HepG2 (cell line): Measurements from ENCODE around the gene ZNF106. TPM values are rescaled to one million over a fixed set of nuclear protein-coding genes. Genes with fewer than 3 reads are reported as not detected.

ENCODE experiments used
- ATF7-NPFF ChIP-seq: sonication (generic); formaldehyde crosslinking; IDR thresholded peaks from 2 replicates; pipeline ENCODE4 v1.8.1; 2023; ENCODE audit warnings: mild to moderate bottlenecking, low read depth, missing genetic modification reagents, moderate library complexity
- FOXK1 ChIP-seq: sonication (generic); formaldehyde crosslinking; IDR thresholded peaks from 2 replicates; pipeline ENCODE4 v1.4.0; 2020; ENCODE audit warnings: low read depth, missing genetic modification reagents, borderline replicate concordance
- HHEX ChIP-seq: IDR thresholded peaks from 2 replicates; pipeline ENCODE4 v1.6.1; 2016; ENCODE audit warnings: control low read depth
- KAT8 ChIP-seq: IDR thresholded peaks from 2 replicates; pipeline ENCODE4 v1.6.1; 2016; ENCODE audit warnings: missing genetic modification reagents, missing compliant biosample characterization
- NCOA2 ChIP-seq: sonication (generic); formaldehyde crosslinking; IDR thresholded peaks from 2 replicates; pipeline ENCODE4 v1.8.0; 2022; ENCODE audit warnings: inconsistent platforms
- PLRG1 ChIP-seq: fragments of 450-650 bp; conservative IDR thresholded peaks from 2 replicates; pipeline ENCODE4 v1.6.1; 2016
- PTBP1 ChIP-seq: fragments of 200-400 bp; formaldehyde crosslinking; IDR thresholded peaks from 2 replicates; pipeline ENCODE4 v1.6.1; 2018; ENCODE audit warnings: low read length, low read depth; ENCODE audit not compliant: poor library complexity, severe bottlenecking
- SMC3 ChIP-seq: IDR thresholded peaks from 2 replicates; pipeline ENCODE4 v1.6.1; 2011; ENCODE audit warnings: low read length, improper control_type of control experiment
- ZBTB21 ChIP-seq: sonication (generic); formaldehyde crosslinking; IDR thresholded peaks from 2 replicates; pipeline ENCODE4 v1.4.0; 2020; ENCODE audit warnings: missing genetic modification reagents
- ZIK1 ChIP-seq: sonication (generic); formaldehyde crosslinking; IDR thresholded peaks from 2 replicates; pipeline ENCODE4 v1.5.0; 2020; ENCODE audit warnings: mild to moderate bottlenecking, low read depth, missing genetic modification reagents, borderline replicate concordance
- ZNF101 ChIP-seq: sonication (generic); formaldehyde crosslinking; IDR thresholded peaks from 2 replicates; pipeline ENCODE4 v1.4.0; 2020; ENCODE audit warnings: mild to moderate bottlenecking, low read depth, missing genetic modification reagents, borderline replicate concordance
- ZNF292 ChIP-seq: sonication (generic); formaldehyde crosslinking; IDR thresholded peaks from 2 replicates; pipeline ENCODE4 v1.8.1; 2022; ENCODE audit warnings: mild to moderate bottlenecking, low read depth, missing genetic modification reagents, borderline replicate concordance
- ZNF3 ChIP-seq: IDR thresholded peaks from 2 replicates; pipeline ENCODE4 v1.7.0; 2017; ENCODE audit warnings: inconsistent platforms
- ZNF543 ChIP-seq: sonication (generic); formaldehyde crosslinking; IDR thresholded peaks from 2 replicates; pipeline ENCODE4 v1.4.0; 2020; ENCODE audit warnings: mild to moderate bottlenecking, missing genetic modification reagents
- ZNF547 ChIP-seq: sonication (generic); formaldehyde crosslinking; IDR thresholded peaks from 2 replicates; pipeline ENCODE4 v1.5.1; 2020; ENCODE audit warnings: mild to moderate bottlenecking, missing genetic modification reagents
- ZNF772 ChIP-seq: sonication (generic); formaldehyde crosslinking; IDR thresholded peaks from 2 replicates; pipeline ENCODE4 v1.5.0; 2020; ENCODE audit warnings: mild to moderate bottlenecking, missing genetic modification reagents
- ZNF782 ChIP-seq: sonication (generic); formaldehyde crosslinking; IDR thresholded peaks from 2 replicates; pipeline ENCODE4 v1.4.0; 2020; ENCODE audit warnings: missing genetic modification reagents, mild to moderate bottlenecking, borderline replicate concordance
- polyA plus RNA-seq, 8 experiments: library from polyadenylated mRNA; depleted of rRNA in 3 of 8; stranded (reverse) in 7 of 8; unstranded in 1 of 8; fragments of >200 nt; fragmentation: Illumina TruSeq in 4 of 8; extraction: Trizol in 4 of 8; gene quantifications; 2 replicates each; pipeline versions ENCODE4 v1.2.1 to v1.2.3, GENCODE V29; 2011 to 2016; ENCODE audit warnings: low read depth in 4 of 8, missing spikeins in 1 of 8, mixed read lengths in 1 of 8; ENCODE audit not compliant: insufficient read depth in 1 of 8
- total RNA-seq, 5 experiments: library from RNA; depleted of rRNA; stranded (reverse); fragments of >200 nt; fragmentation: Illumina TruSeq; extraction: Trizol; gene quantifications; 2 replicates each; pipeline ENCODE4 v1.2.3, GENCODE V29; 2016; ENCODE audit warnings: low read depth in 1 of 5
- TF ChIP-seq, protein P1 (sequence below): sonication (generic); formaldehyde crosslinking; IDR thresholded peaks from 2 replicates; pipeline ENCODE4 v1.5.0; 2020; ENCODE audit warnings: mild to moderate bottlenecking, missing genetic modification reagents, borderline replicate concordance
- TF ChIP-seq, protein P2 (sequence below): fragments of 450-650 bp; IDR thresholded peaks from 2 replicates; pipeline ENCODE4 v1.6.1; 2016
- TF ChIP-seq, protein P3 (sequence below): sonication (generic); formaldehyde crosslinking; conservative IDR thresholded peaks from 2 replicates; pipeline ENCODE4 v1.4.0; 2020; ENCODE audit warnings: missing genetic modification reagents
- TF ChIP-seq, protein P4 (sequence below): sonication (generic); formaldehyde crosslinking; IDR thresholded peaks from 2 replicates; pipeline ENCODE4 v1.8.0; 2022; ENCODE audit warnings: mild to moderate bottlenecking, missing genetic modification reagents, moderate library complexity

Gene ZNF106
- total and polyA plus RNA-seq, 2 of the 13 experiments (the other 11 are each of a cell fraction or from before 2014, with no cell fraction given): 12.5 to 35.1 TPM

DNA sequence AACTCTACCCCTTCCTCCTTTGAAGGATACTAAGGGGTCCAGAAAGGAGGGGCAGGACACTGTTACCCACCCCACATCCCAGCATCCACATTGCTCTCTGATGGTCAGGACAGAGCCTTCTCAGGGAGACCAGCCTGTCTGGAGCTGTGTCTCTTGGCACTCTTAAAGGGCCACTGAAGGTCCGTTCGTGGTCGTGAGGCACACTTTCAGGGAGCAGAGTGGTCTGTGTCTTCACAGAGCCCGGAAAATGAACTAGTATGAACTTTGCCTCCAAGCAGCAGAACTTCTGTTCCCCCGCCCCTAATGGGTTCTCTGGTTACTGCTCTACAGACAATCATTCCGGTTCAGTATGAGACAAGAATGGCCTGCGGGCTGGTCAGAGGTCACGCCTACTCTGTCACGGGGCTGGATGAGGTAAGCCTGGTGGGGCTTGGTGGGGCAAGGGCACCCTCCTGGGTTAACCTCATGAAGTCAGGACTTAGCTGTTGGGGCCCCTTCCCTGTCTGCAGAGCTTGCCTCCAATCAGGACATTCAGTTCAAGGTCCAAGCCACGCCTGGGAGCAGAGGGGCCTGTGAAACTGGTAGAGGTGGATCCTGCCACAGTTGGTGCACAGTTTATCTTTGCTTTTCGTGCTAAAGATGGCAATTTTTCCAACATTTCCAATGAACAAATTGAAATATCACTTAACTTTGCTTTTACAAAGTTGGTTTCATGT is 98.5 kb downstream of the ZNF106 start (continued):
- TF ChIP-seq, protein P1, sequence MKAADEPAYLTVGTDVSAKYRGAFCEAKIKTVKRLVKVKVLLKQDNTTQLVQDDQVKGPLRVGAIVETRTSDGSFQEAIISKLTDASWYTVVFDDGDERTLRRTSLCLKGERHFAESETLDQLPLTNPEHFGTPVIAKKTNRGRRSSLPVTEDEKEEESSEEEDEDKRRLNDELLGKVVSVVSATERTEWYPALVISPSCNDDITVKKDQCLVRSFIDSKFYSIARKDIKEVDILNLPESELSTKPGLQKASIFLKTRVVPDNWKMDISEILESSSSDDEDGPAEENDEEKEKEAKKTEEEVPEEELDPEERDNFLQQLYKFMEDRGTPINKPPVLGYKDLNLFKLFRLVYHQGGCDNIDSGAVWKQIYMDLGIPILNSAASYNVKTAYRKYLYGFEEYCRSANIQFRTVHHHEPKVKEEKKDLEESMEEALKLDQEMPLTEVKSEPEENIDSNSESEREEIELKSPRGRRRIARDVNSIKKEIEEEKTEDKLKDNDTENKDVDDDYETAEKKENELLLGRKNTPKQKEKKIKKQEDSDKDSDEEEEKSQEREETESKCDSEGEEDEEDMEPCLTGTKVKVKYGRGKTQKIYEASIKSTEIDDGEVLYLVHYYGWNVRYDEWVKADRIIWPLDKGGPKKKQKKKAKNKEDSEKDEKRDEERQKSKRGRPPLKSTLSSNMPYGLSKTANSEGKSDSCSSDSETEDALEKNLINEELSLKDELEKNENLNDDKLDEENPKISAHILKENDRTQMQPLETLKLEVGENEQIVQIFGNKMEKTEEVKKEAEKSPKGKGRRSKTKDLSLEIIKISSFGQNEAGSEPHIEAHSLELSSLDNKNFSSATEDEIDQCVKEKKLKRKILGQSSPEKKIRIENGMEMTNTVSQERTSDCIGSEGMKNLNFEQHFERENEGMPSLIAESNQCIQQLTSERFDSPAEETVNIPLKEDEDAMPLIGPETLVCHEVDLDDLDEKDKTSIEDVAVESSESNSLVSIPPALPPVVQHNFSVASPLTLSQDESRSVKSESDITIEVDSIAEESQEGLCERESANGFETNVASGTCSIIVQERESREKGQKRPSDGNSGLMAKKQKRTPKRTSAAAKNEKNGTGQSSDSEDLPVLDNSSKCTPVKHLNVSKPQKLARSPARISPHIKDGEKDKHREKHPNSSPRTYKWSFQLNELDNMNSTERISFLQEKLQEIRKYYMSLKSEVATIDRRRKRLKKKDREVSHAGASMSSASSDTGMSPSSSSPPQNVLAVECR (CRISPR knock-in tag): peak; percentile 67; the same call in 1 of the 2 replicates
- TF ChIP-seq ZNF101 (CRISPR knock-in tag): no peak
- TF ChIP-seq ZNF782 (CRISPR knock-in tag): peak; percentile 66; the same call in 1 of the 2 replicates
- TF ChIP-seq PTBP1: no peak
- TF ChIP-seq ZNF292 (CRISPR knock-in tag): 0 out of 2 replicates have a peak, but pooled peaks have one; percentile 50
- TF ChIP-seq, protein P2, sequence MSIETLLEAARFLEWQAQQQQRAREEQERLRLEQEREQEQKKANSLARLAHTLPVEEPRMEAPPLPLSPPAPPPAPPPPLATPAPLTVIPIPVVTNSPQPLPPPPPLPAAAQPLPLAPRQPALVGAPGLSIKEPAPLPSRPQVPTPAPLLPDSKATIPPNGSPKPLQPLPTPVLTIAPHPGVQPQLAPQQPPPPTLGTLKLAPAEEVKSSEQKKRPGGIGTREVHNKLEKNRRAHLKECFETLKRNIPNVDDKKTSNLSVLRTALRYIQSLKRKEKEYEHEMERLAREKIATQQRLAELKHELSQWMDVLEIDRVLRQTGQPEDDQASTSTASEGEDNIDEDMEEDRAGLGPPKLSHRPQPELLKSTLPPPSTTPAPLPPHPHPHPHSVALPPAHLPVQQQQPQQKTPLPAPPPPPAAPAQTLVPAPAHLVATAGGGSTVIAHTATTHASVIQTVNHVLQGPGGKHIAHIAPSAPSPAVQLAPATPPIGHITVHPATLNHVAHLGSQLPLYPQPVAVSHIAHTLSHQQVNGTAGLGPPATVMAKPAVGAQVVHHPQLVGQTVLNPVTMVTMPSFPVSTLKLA: no peak
- peak; percentile 63; the same call in 1 of the 2 replicates for TF ChIP-seq ZNF547
- peak; percentile 69 for TF ChIP-seq NCOA2 (CRISPR knock-in tag)
- no peak for TF ChIP-seq PLRG1
- TF ChIP-seq ATF7-NPFF (CRISPR knock-in tag): peak; percentile 73; the same call in 1 of the 2 replicates
- no peak for TF ChIP-seq ZIK1 (CRISPR knock-in tag)
- no peak; the same call in 1 of the 2 replicates for TF ChIP-seq SMC3
- peak; percentile 29; the same call in 1 of the 2 replicates for TF ChIP-seq ZNF543 (CRISPR knock-in tag)
- no peak; the same call in 1 of the 2 replicates for TF ChIP-seq ZNF3 (CRISPR knock-in tag)
- TF ChIP-seq ZNF772: peak; percentile 94; the same call in 1 of the 2 replicates
- TF ChIP-seq, protein P3, sequence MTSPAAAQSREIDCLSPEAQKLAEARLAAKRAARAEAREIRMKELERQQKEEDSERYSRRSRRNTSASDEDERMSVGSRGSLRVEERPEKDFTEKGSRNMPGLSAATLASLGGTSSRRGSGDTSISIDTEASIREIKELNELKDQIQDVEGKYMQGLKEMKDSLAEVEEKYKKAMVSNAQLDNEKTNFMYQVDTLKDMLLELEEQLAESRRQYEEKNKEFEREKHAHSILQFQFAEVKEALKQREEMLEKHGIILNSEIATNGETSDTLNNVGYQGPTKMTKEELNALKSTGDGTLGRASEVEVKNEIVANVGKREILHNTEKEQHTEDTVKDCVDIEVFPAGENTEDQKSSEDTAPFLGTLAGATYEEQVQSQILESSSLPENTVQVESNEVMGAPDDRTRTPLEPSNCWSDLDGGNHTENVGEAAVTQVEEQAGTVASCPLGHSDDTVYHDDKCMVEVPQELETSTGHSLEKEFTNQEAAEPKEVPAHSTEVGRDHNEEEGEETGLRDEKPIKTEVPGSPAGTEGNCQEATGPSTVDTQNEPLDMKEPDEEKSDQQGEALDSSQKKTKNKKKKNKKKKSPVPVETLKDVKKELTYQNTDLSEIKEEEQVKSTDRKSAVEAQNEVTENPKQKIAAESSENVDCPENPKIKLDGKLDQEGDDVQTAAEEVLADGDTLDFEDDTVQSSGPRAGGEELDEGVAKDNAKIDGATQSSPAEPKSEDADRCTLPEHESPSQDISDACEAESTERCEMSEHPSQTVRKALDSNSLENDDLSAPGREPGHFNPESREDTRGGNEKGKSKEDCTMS (CRISPR knock-in tag): no peak
- TF ChIP-seq FOXK1: peak; percentile 82; the same call in 1 of the 2 replicates
- TF ChIP-seq HHEX: 0 out of 2 replicates have a peak, but pooled peaks have one; percentile 8
- peak; percentile 88 for TF ChIP-seq ZBTB21
- TF ChIP-seq, protein P4, sequence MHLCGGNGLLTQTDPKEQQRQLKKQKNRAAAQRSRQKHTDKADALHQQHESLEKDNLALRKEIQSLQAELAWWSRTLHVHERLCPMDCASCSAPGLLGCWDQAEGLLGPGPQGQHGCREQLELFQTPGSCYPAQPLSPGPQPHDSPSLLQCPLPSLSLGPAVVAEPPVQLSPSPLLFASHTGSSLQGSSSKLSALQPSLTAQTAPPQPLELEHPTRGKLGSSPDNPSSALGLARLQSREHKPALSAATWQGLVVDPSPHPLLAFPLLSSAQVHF (CRISPR knock-in tag): no peak
- TF ChIP-seq KAT8: peak; percentile 85
